Calu3 (cell line): Measurements from ENCODE around the gene THAP4. TPM values are rescaled to one million over a fixed set of nuclear protein-coding genes. Genes with fewer than 3 reads are reported as not detected.
A peak's percentile ranks its signal among the peaks of the same experiment; 100 is the strongest.

Source experiments
- BruUV-seq: library from RNA; stranded (reverse); fragments of 400-500 nt; replicated peaks from 2 replicates; lab custom pipeline; 2021; lab: Mats Ljungman, UMichigan
- CTCF ChIA-PET: fragments of 300-600 bp; sonication (Branson Sonifier 250); formaldehyde crosslinking; loops from one replicate; lab custom pipeline; 2022; ENCODE audit warnings: antibody characterized with exemption; lab: Charles Lee
- DNase-seq: peaks from one replicate; pipeline ENCODE4 v3.0.0; 2022
- H3K27ac Mint-ChIP-seq: one replicate; pipeline ENCODE4 v1.8.0; 2022; ENCODE audit warnings: mixed read lengths; ENCODE audit not compliant: unreplicated experiment
- H3K27me3 Mint-ChIP-seq: one replicate; pipeline ENCODE4 v1.8.0; 2022; ENCODE audit warnings: mixed read lengths; ENCODE audit not compliant: unreplicated experiment
- H3K36me3 Mint-ChIP-seq: one replicate; pipeline ENCODE4 v1.8.0; 2022; ENCODE audit warnings: mild to moderate bottlenecking, moderate library complexity, mixed read lengths; ENCODE audit not compliant: insufficient read depth, unreplicated experiment
- H3K4me1 Mint-ChIP-seq: one replicate; pipeline ENCODE4 v1.8.0; 2022; ENCODE audit warnings: mild to moderate bottlenecking, low read depth, mixed read lengths; ENCODE audit not compliant: unreplicated experiment
- H3K4me3 Mint-ChIP-seq: one replicate; pipeline ENCODE4 v1.8.0; 2022; ENCODE audit warnings: mild to moderate bottlenecking, low read depth, moderate library complexity, mixed read lengths; ENCODE audit not compliant: unreplicated experiment
- H3K9me3 Mint-ChIP-seq: one replicate; pipeline ENCODE4 v1.8.0; 2022; ENCODE audit warnings: low read depth, mixed read lengths; ENCODE audit not compliant: unreplicated experiment
- CTCF ChIP-seq: fragments of 200-600 bp; IDR thresholded peaks from one replicate; pipeline ENCODE4 v1.8.0; 2022; ENCODE audit warnings: antibody characterized with exemption; ENCODE audit not compliant: unreplicated experiment
- intact Hi-C: fragments of 100-400 bp; cut with micrococcal nuclease; formaldehyde crosslinking; loops from one replicate; pipeline ENCODE4 v1.10.0; 2022; ENCODE audit not compliant: unreplicated experiment
- total RNA-seq: library from RNA; stranded (reverse); gene quantifications from 2 replicates; pipeline ENCODE4 v1.2.3, GENCODE V29; 2022

THAP4 gene
- total RNA-seq, 1 experiment from 2014 or later, result 57.5 TPM

- Mint-ChIP-seq H3K36me3 (peaks cover 55% of the 10 kb centered on the region), H3K27ac (peak overlapping the region; percentile 95), H3K27me3 (no peaks in the 10 kb centered on the region), H3K4me3 (no peak overlapping the region), H3K9me3 (peaks cover 5% of the 10 kb centered on the region), H3K4me1 (peaks cover 24% of the 10 kb centered on the region)
- DNase-seq, result no peak
- no TSS peak for BruUV-seq
- CTCF ChIA-PET, result no interaction called here
- TF ChIP-seq CTCF, result no peak
- intact Hi-C loops, result no loop called here
Measured at GRCh38 chr2:241586564-241587264, 50.2 kb downstream of the THAP4 start.

- CTCF ChIA-PET, result interaction anchor here (0.6 to 1.6 kb wide), 3 partner anchors 14 to 228 kb away, joined by 3 to 4 read pairs (median 4); partner anchors contain the start of gene FARP2
Measured at GRCh38 chr2:241584436-241584835, 52.5 kb downstream of the THAP4 start.

GRCh38 chr2:241582806-241583205, 54.2 kb downstream of the THAP4 start:
- peaks cover 5% of the 10 kb centered on the region for H3K9me3 Mint-ChIP-seq
- H3K36me3 Mint-ChIP-seq, result peaks cover 60% of the 10 kb centered on the region
- intact Hi-C loops, result no loop called here
- H3K27ac Mint-ChIP-seq, result peak overlapping the region; percentile 63
- peaks cover 24% of the 10 kb centered on the region for H3K4me1 Mint-ChIP-seq
- BruUV-seq, result no TSS peak
- H3K4me3 Mint-ChIP-seq, result no peak overlapping the region
- DNase-seq, result no peak
- no peak for TF ChIP-seq CTCF
- no peaks in the 10 kb centered on the region for H3K27me3 Mint-ChIP-seq
- CTCF ChIA-PET, result no interaction called here

More at GRCh38 chr2:241584436-241584835, 52.5 kb downstream of the THAP4 start:
- no TSS peak for BruUV-seq
- peaks cover 5% of the 10 kb centered on the region for H3K9me3 Mint-ChIP-seq
- no peaks in the 10 kb centered on the region for H3K27me3 Mint-ChIP-seq
- peaks cover 57% of the 10 kb centered on the region for H3K36me3 Mint-ChIP-seq
- H3K4me3 Mint-ChIP-seq, result peak overlapping the region; percentile 27
- peak overlapping the region; percentile 95 for H3K27ac Mint-ChIP-seq
- peak; percentile 89 for DNase-seq
- peaks cover 24% of the 10 kb centered on the region for H3K4me1 Mint-ChIP-seq
- intact Hi-C loops, result no loop called here
- no peak for TF ChIP-seq CTCF

- H3K27ac Mint-ChIP-seq, result peak overlapping the region; percentile 21
- H3K4me1 Mint-ChIP-seq, result peaks cover 24% of the 10 kb centered on the region
- CTCF ChIA-PET, result no interaction called here
- TF ChIP-seq CTCF, result no peak
- no peak overlapping the region for H3K4me3 Mint-ChIP-seq
- no peaks in the 10 kb centered on the region for H3K27me3 Mint-ChIP-seq
- intact Hi-C loops, result no loop called here
- no TSS peak for BruUV-seq
- peaks cover 60% of the 10 kb centered on the region for H3K36me3 Mint-ChIP-seq
- no peak for DNase-seq
- peaks cover 5% of the 10 kb centered on the region for H3K9me3 Mint-ChIP-seq
Measured at GRCh38 chr2:241582328-241582727, 54.6 kb downstream of the THAP4 start.
